Effector CD4-positive, alpha-beta T cell (primary cell): ENCODE results near the gene APOL2.
"Not testable (repeated sequence)": the region's sequence is repeated elsewhere in the genome, so short reads cannot be mapped to it uniquely, and the experiment has no call there.

Experiments used
- DNase-seq: peaks from one replicate; pipeline ENCODE4 v3.0.0-alpha.2; 2020

The APOL2 gene

GRCh38 chr22:36262307-36262706 is 23.0 kb upstream of the APOL2 start:
- not testable (repeated sequence) for DNase-seq

- DNase-seq = not testable (repeated sequence)
These were observed 22.3 kb upstream of the APOL2 start for GRCh38 chr22:36261675-36262074.

GRCh38 chr22:36259615-36260300 is 20.4 kb upstream of the APOL2 start:
- DNase-seq = no peak

- no peak for DNase-seq
These were observed 19.6 kb upstream of the APOL2 start for GRCh38 chr22:36258701-36259614.

- DNase-seq = no peak
These were observed 18.8 kb upstream of the APOL2 start for GRCh38 chr22:36257948-36258670.

- DNase-seq = no peak
These were observed 18.0 kb upstream of the APOL2 start for GRCh38 chr22:36257308-36257707.

GRCh38 chr22:36256478-36256877 is 17.2 kb upstream of the APOL2 start:
- DNase-seq = no peak

GRCh38 chr22:36255572-36255971 is 16.2 kb upstream of the APOL2 start:
- not testable (repeated sequence) for DNase-seq

GRCh38 chr22:36253523-36254490 is 14.5 kb upstream of the APOL2 start:
- DNase-seq = no peak

GRCh38 chr22:36252754-36253522 is 13.6 kb upstream of the APOL2 start, which contains the start of gene APOL1:
Gene APOL1 (plus strand): TSS chr22:36253133. CDS start chr22:36254956, 1,823 bp downstream.
- peak; percentile 24 for DNase-seq

GRCh38 chr22:36251979-36252608 is 12.8 kb upstream of the APOL2 start:
- not testable (repeated sequence) for DNase-seq

- not testable (repeated sequence) for DNase-seq
These were observed 11.1 kb upstream of the APOL2 start for GRCh38 chr22:36250292-36250960.

GRCh38 chr22:36249160-36249559 is 9.8 kb upstream of the APOL2 start:
- no peak for DNase-seq

GRCh38 chr22:36247955-36248354 is 8.6 kb upstream of the APOL2 start:
- no peak for DNase-seq

- no peak for DNase-seq
These were observed 7.4 kb upstream of the APOL2 start for GRCh38 chr22:36246718-36247117.

GRCh38 chr22:36245805-36246356 is 6.6 kb upstream of the APOL2 start:
- DNase-seq = no peak

GRCh38 chr22:36244522-36245391 is 5.4 kb upstream of the APOL2 start:
- DNase-seq = no peak

- no peak for DNase-seq
These were observed 4.7 kb upstream of the APOL2 start for GRCh38 chr22:36243986-36244385.

- DNase-seq = no peak
These were observed 252 bp downstream of the APOL2 start for GRCh38 chr22:36239150-36239400.
